A172 (cell line): Measurements from ENCODE around the gene CHD6. TPM values are rescaled to one million over a fixed set of nuclear protein-coding genes. Genes with fewer than 3 reads are reported as not detected.

Experiments used
- DNase-seq: peaks from one replicate; pipeline ENCODE4 v3.0.0-alpha.2; 2015; ENCODE audit warnings: low spot score
- total RNA-seq: library from RNA; depleted of rRNA; stranded (reverse); fragments of >200 nt; shearing (Covaris generic); gene quantifications from 2 replicates; pipeline ENCODE4 v1.2.3, GENCODE V29; 2014

CHD6 gene
- total RNA-seq, 1 experiment from 2014 or later = 17.0 TPM

DNA sequence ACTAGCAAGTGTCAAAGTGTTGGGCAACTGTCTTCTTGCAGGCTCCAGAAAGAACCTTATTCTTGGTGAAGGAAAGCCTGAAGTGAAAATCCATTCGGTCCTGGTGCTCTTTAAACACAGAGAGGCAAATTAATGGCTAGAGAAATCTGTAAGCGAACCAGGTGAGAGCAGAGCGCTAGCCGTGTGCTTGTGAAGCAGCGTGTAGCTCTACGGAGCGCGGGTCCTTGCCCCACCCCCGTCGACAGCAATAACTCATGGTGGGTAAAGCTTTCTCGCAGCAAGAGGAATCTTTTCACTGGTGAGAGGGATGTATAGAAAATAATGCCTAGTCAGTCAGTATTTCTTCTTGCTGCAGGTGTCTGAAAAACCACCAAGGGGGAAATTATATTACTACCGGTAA lies 214.6 kb downstream of the CHD6 start:
- no peak for DNase-seq

DNA sequence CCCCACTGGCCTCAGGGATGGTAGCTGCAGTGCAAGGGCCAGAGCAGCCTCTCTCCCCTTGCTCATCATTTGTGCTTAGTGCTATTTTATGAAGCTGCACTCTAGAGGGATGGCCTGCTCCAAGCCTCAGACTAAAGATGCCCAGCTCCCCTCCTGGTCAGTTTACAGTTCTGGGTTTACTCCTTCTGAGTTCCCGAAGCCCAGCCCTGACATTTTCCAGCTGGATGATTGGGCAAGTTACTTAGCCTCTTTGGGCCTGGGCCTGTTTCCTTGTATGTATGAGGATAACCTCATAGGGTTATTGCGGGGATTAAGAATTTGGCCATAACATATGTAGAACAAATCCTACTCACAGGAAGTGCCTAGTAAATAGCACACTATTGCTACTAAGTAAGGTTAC lies 219.8 kb downstream of the CHD6 start:
- no peak for DNase-seq

- no peak for DNase-seq
Measured at GRCh38 chr20:41395667-41396664, 222.2 kb downstream of the CHD6 start.

GRCh38 chr20:41394931-41395666 lies 223.1 kb downstream of the CHD6 start:
- DNase-seq = no peak

- no peak for DNase-seq
Measured at GRCh38 chr20:41394081-41394480, 224.1 kb downstream of the CHD6 start.

GRCh38 chr20:41393705-41394066 lies 224.5 kb downstream of the CHD6 start:
- no peak for DNase-seq

GRCh38 chr20:41392871-41393704 lies 225.1 kb downstream of the CHD6 start:
- no peak for DNase-seq

- DNase-seq = no peak
Measured at GRCh38 chr20:41392295-41392694, 225.9 kb downstream of the CHD6 start.

DNA sequence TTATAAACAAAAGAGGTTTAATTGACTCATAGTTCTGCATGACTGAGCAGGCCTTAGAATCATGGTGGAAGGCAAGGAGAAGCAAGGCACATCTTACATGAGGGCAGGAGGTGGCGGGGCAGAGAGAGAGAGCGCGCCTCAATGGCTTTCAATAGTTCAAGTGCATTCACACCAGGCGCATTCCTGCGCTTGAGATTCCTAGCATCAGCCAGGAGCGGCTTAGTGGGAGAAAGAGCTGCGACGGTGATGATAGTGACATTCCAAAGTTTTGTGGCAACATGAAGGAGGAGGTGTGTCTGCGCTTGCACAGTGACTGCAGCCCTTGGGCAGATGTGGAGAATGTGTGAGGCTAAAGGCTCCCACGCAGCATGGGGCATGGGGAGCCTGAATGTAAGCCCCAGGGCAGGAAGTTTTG lies 226.6 kb downstream of the CHD6 start:
- DNase-seq = no peak

DNA sequence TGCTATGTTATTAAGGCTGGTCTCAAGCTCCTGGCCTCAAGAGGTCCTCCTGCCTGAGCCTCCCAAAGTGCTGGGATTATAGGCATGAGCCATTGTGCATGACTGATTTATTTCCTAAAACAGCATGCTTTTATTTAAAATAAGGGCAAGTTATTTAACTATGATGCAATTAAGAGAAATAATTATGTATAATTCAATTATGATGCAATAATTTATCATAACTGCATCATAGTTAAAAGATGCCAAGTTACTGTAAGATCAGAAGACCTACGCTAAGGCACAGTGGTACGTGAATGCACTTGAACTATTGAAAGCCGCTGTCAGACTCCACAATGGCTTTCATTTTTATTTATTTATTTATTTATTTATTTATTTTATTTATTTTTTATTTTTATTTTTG lies 227.3 kb downstream of the CHD6 start:
- no peak for DNase-seq

DNA sequence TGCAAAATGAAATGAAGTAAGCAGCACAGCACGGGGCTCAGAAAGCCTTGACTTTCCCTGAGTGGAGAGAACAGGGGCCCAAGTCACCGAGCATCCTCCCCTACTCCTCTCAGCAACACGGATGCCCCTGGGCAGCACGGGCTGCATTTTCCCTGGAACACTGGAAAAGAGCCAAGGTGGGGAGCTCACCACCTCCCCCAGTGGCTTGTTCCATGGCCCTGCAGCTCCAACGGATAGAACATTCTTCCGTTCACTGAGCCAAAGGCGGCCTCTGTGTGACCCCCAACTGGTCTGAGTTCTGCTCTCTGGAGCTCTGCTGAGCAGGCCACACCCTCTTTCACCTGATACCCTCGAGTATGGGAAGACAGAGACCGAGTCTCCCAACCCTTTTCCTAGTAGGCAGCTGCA lies 230.7 kb downstream of the CHD6 start:
- no peak for DNase-seq

GRCh38 chr20:41386502-41387427 lies 231.4 kb downstream of the CHD6 start:
- DNase-seq = no peak

GRCh38 chr20:41382791-41383305 lies 235.3 kb downstream of the CHD6 start:
- no peak for DNase-seq

DNA sequence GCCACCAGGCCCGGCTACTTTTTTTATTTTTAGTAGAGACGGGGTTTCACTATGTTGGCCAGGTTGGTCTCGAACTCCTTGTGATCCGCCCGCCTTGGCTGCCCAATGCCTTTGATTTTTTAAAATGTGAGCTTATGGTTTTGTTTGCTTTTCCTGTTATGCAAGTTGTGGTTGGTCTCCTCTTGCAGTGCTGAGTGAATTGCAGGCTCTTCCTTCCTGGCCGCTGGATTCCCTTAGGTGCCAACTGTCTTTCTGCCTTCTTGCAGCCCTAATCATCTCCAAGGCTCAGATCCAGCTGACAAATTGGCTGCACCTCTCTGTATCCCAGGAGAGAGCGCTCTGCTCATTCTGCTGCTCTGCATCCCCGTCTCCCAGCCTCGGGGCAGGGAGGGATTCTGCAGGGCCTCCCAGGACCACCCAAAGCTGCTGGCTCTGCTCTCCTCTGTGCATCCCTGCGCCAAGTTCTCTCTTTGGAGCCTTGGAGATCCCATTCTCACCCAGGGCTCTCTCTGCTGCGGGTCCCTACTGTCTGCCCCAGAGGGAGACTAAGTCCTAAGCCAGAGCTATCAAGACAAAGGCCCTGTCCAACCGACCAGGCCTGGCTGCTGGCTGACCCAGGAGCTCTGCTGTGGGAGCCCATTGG lies 237.5 kb downstream of the CHD6 start:
- no peak for DNase-seq

DNA sequence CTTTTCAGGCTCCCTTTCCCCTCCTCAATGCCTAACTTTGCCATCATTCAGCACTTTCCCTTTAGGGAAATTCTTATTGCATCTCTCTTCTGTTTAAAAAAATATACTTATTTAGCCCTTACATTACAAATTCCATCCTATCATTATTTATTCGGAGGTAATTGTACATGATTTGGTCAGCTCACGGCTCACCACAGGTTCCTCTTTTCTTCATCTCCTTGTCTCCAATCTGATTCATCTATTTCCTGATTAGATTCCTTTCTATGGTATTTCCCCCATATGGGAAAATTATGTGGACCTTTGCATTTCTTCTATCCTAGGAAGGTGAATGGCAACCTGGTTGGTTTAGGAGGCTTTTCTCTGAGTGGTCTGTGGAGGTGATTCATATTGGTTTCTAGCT lies 238.6 kb downstream of the CHD6 start:
- DNase-seq = no peak

- no peak for DNase-seq
Measured at GRCh38 chr20:41377275-41377674, 240.9 kb downstream of the CHD6 start.

GRCh38 chr20:41376349-41376748 lies 241.8 kb downstream of the CHD6 start:
- no peak for DNase-seq

DNA sequence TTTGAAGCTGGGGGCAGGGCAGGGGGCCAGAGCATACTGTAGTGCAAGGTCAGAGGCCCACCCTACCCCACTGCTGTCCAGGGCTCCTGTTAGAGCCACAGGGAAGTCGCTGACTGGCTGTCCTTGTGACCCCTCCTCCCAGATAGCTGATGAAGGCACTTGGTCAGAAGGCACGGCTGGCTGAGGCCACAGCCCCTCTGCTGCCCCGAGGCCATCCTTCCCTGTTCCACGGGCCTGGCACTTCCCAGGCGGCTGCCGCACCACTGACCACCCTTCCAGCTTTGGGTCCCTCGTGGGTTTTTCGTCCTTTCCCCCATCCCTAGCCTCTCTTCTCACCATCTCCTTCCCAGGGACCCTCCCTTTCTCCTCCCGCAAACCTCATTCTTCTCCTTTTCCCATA lies 242.3 kb downstream of the CHD6 start:
- DNase-seq = no peak

- DNase-seq = no peak
Measured at GRCh38 chr20:41373931-41374920, 244.0 kb downstream of the CHD6 start.
